IPS-NIHi7 (cell line): ENCODE measurements around the gene PRUNE2.
A peak's percentile ranks its signal among the peaks of the same experiment; 100 is the strongest.

Experiments used
- DNase-seq: peaks from one replicate; pipeline ENCODE4 v3.0.0; 2012; ENCODE audit warnings: mixed read lengths; ENCODE audit errors: extremely low spot score

The PRUNE2 gene

DNA sequence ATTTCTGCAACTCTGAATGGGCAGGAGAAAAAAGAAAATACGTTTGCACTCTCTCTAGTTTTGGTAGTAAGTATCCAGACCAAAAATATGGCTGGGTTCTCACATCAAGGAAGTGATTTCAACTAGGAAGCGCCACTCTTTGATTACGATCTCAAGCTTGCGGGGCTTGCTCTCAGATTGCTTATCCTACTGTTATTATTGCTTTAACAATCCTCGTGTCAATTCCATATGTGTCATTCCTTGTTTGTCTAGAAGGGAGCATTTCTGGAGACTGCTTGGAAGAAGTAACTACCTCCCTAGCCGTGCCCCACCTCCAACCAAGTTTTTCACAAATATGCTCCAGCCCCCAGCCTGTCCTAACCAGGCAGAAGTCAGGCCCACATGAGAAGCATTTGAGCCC is 3.5 kb downstream of the PRUNE2 start:
- DNase-seq: no peak

DNA sequence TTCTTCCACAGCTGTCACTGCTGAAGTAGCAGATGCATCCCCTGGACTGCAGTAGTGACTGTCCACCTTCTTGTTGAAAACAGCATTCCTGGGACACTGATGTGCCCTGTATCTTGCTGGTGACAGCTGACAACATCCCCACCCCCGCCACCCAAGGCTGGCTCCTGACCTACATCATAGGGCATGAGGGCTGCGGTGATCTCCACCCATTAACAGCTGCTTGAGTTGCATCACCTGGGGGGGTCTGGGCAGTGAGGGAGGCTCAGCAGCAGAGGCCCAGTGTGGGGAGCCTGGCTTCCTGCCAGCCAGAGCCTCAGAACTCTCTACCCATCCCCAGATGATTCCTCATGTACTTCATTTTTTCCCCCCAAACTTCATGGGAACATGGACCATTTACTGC is 4.1 kb downstream of the PRUNE2 start:
- DNase-seq: no peak

DNA sequence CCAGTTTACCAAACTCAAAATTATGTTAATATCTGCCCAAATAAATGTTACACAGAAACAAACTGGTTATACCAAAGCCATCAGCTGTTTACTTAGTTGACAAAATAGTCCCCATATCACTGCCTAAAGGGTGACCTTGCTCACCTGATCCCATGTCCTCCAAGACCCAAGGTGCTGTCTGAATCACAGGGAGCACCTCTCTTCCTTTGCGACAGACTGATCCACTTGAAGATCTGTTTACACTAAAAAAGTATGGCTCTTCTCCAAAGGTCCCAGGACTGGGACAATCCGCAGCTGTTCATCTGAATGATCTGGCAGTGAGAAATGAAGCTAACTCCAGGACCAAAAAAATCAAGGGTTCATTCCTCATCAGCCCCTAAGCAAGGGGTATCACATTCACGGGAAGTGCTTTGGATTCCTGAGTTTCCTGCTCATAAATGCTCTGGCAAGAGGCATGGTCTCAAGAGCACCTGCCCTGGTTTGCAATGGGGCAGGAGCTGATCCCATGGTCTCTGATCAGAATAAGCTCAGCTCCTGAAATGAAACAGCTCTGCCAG is 5.0 kb downstream of the PRUNE2 start:
- no peak for DNase-seq

DNA sequence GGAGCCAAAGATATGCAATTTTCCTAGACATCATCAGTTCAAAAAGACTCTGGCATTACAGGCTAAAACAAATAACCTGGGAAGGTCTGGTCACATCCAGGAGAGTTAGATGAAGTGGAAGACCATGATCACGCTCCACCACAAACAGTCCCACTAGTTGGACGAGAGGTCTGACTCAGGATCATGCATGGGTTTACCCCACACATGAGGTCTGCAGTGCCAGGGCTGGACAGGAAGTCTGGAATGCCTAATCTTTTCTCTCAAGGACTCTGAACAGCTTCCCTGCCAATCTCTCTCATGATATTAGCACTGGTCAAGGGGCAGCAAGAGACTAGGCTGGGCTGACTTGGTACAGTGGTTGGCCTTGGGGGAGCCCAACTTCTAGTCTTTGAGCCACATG is 7.1 kb downstream of the PRUNE2 start:
- DNase-seq: no peak

DNA sequence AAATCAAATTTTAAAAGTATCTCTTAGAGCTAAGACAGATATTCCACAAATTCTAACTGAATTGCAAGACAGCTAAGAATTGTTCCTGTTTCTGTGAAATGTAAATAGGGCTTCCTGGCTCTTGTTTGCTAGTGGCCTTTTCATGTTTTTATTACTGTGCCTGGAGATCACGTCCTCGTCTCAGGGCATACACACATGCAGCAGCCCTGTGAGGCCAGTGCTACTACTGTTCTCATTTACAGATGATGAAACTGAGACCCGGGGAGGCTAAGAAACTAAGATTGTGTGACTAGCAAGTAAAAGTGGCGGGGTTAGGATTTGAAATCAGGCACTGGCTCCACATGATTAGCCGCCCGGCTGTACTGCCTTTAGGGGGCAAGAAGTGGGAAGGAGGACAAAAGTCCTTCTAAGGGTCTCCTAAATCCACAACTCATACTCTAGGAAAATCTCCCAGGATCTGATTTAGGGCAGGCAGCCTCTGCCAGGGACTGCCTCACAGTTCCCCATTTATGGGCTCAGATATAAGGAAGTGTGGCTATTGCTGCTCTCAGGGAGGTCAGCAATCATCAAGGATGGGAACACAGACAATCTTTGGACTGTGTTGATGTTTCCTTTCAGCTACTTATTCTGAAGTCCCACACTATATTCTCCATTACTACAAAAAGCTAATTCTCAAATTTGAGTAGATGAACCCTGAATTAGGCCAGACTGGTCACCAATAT is 7.9 kb downstream of the PRUNE2 start:
- no peak for DNase-seq

DNA sequence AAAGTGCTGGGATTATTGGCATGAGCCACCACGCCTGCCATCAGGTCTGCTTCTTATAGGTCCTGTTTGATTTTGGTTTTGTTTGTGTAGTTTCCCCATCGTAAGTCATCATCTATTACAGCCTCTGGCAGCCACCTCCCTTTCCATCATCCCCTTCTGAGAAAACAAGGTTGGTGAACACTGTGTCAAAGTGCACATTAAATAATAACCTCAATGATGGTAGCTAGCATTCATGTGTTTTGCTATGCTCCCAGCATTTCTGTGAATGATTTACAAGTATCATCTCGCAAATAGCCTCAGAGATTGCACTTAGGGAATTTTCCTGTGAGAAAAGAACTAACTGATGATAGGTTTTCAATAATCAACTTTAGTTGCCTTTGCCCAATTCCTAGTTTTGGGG is 9.9 kb downstream of the PRUNE2 start:
- no peak for DNase-seq

DNA sequence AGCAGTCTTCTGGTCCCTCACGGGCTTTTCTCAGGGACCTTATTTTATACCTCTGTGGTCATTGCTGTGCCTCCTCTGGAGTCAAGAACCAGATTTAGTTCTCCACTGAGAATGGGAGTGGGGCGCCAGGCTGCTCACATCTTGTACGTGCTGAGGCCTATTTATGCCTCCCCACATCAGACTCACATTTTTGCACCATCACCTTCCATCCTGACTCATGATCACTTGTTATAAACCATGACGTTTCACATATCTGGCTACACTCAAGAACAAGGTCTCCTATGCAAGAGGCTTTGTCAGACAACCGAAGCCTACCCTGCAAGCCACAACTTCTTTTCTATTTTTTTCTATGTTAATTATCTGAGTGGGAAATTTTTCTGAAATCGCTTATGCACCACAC is 10.7 kb downstream of the PRUNE2 start:
- no peak for DNase-seq

DNA sequence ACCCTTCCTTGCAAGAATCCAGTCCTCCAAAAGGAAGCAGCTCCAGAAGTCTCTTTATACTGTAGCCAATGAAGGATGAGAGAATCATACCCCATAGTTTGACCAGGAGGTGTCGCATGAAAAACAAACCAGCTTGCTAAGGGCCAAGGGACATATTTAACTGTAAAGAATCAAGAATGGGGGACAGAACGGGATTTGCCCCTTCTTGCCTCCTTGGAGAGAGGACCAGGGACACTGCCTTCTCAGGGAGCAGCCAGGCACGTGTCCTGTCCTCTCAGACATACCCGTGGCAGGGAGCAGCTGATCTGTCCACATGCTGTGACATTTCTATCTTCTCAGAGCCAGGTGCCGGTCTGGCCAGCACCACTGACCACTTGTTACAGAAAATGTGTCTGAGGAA is 11.7 kb downstream of the PRUNE2 start:
- DNase-seq: no peak

DNA sequence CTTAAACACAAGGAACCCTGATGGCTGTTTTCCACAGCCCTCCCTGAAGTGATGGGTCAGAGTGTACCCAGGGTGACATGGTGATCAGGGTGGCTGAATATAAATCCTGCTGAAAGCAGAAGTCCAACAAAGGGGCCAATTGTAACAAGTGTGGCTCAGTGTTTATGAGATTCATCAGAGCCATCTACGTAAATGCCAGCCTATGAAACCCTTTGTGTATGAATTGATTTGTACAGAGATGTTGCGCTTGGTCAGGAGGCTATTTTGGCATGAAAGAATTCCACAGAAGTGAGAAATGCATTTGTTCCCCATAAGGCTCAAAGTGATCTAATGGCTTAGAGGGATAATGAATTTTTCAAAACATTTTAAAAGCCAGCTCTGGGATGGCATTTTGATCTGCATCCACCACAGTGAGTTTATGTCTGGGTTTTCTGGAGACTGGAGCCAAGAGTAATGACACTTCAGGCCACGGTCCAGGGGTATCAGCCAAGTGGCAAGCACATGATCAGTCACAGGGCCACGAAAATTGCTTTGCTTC is 12.4 kb downstream of the PRUNE2 start:
- DNase-seq: no peak

DNA sequence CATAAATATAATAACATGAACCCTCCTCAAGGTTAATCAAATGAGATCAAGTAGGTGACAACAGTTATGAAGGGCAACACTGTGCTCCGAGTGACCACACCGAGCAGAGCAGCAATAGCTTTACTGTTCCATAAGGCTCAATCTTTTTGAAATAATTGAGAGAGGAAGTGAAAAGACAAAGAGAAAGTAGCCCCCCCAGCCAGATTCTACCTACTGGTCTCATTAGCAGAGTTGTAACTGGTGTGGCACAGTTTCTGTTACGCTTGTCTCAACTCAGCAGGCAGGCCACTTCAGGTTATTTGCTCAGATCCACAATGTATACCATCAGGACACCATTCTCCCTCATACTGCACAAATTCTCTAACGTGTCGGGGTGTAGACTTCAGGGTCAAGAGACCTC is 14.0 kb downstream of the PRUNE2 start:
- no peak for DNase-seq

DNA sequence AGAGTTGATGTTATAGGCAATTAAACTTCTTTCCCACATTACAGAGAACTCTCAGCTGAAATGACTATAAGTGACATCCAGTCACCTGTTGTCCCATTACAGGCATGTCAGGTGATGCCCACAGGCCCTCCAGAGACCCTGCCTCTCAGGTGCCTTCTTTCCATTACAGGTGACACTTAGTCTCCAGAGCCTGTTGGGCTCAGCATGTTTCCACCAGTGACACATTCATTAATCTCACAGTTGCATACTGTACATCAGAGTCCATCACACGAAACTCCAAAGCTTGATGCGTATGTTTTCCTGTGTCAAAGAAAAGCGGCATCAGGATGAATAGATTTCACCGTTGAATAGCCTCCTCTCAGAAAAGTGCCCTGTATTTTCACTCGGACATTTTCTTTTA is 14.6 kb downstream of the PRUNE2 start:
- no peak for DNase-seq

DNA sequence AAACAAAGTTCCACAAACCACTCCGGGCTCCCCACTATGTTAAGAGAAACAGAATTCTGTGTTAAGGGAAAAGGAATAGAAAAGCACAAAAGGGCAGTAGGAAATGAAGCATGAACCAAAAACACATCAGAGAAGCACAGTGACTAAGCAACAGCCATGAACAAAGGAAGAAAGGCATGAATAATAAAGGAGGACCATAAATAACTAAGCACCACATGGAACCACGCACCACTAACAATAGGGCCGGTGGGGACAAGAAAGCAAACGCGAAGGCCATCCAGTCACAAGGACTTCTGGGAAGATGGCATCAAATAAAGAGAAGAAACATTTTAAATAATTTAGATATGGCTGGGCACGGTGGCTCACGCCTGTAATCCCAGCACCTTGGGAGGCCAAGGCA is 18.0 kb downstream of the PRUNE2 start:
- DNase-seq: peak; percentile 26

DNA sequence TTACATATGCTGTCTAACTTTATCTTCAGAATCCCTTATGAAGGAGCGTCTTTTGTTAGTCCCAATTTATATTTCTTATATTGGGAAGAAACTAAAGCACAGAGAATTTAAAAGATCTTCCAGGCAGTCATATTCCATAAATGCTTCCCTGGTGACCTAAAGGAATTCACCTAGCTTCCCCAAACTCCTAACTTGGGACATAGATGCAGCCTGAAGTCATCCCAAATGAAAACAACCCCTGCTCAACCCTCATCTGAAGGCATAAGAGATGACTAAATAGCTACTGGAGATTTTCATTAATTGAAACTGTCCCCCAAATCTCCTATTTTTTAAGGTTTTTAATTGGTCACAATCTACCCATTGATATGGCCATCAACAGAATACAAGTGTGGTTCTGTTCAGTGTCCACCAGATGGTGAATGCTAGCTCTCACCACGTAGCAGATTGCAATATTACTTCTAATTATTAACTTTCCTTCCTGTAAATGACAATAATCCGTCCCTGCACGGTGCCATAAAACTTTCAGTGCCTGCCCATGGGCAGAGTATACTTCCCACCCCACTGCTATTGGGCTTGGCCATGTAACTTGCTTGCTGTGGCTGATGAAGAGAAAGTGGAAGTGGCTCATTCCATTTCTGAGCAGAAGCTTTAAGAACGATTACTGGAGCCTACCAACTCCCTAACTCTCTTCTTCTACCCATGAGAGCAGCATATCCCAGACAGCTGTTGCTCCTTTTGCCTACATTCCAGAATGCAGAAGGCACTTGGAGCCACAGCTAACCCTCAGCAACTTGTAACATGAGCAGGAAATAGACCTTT is 18.7 kb downstream of the PRUNE2 start:
- no peak for DNase-seq

DNA sequence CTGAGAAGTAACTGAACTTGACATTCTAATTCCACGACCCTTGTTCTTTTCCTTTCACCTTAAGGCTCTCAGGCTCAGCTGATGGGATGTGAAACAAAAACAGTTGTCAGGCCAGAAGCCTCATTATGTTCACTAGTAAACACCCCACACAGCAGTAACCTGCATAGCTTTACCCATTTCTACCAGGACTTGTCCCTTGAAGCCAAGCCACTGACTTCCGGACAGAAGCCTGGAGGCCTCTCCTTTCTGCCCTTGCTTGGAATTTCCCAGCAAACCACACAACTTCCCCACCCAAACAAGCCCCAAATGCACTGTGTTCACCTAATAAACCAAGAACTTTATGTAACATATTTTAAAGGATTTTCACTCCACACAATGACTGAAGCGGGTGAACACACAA is 19.6 kb downstream of the PRUNE2 start:
- no peak for DNase-seq

DNA sequence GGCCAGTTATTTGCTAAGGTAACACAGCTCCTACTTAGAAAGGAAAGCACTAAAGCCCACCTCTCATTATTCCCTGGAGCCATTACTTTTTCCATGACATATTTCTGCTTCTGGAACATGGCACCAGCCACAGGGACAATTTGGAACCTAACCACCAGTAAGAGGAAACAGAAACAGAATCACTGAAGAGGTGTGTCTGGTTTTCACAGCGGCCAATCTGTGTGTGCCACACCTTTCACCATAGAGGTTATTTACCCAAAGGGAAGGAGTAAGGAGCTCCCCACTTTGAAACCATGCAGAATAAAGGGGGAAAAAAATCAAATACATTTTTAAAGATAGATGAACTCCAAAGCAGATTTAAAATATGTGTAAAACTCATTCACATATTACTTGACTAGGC is 21.1 kb downstream of the PRUNE2 start:
- DNase-seq: no peak

DNA sequence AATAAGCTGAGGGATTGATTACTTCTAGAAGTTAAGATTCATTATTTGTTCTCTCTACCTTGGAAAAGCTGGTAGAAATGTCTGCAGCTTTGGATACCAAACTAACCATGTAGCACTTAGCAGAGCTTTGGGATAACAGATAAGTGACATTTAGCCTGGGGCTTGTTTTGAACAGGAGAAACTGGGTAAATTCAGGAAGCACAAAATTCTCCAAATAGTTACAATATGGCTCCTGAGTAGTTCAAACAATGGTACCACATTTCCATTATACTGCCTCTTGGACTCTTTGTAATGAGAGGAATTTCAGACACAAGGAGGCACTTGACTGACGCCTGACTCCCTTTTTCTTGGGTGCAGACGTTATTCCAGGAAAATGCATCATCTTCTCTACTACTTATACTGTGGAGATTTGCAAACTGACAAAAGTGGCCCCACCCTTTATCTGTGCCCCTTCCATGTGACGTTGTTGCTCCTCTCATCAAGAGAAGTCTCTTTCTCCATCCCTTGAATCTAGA is 22.5 kb downstream of the PRUNE2 start:
- no peak for DNase-seq

DNA sequence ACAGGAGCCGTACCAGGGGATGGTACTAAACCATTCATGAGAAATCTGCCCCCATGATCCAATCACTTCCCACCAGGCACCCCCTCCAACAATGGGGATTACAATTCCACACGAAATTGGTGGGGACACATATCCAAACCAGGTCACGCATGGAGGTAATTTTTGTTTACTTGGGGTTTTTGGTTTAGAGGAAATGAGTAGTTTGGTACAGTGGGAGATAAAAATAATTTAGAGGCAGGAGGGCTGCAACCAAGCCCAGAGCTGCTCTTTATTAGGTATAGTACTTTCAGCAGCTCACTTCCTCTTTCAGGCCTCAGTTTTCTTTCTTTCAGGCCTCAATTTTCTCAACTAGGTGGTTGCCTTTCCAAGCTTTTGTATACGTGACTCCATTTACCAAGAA is 23.2 kb downstream of the PRUNE2 start:
- no peak for DNase-seq

DNA sequence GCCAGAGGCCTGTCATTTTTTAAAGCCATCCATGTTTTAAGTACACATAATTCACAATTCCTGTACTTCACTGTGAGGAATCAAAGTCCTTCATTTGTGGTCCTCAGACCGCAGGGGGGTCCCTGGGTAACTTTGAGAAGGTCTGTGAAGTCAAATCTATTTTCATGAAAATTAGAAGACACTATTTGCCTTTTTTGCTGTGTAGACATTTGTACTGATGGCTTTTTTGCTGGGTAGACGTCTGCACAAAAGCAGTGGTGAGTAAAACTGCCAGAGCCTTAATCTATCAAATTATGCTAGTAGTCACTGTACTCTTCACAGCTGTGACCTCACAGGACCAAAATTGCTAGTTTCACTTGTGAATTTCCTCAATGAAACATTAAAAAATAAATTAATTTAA is 25.7 kb downstream of the PRUNE2 start:
- DNase-seq: no peak

DNA sequence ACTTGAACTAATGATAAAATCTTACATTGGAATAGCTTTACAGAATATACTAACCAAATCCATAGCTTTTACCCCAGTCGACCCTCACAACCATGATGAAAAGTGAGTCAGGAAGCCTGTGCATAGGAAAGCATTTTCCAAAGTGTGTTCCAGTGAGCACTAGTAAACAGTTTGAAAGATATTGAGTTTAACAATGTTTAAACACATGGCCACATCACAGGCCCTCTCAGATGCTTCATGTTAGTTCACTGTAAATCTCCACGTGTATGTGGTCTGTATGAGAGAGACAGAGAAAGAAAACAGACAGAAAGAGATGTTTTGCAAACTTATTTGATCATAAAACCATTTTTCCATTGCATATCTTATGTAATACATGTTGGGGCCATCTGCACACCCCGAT is 27.0 kb downstream of the PRUNE2 start:
- DNase-seq: no peak

DNA sequence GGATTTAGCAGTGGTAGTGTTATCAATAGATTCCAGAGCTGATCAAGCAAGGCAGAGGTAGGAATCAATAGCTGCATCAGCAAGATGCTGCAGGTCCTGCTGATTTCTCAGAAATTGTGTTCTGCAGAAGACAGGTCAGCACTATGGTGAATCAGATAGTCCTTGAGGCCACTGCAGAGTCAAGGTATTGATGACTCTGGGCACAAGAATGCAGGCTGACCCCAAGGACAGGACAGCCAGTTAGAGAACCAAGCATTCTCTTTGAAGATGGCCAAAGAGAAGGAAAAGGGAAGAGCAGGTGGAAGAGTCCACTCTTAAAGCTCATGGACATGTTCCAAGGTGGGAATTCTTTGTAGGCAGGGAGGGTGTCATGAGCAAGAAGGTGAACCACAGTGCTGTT is 28.0 kb downstream of the PRUNE2 start:
- no peak for DNase-seq

DNA sequence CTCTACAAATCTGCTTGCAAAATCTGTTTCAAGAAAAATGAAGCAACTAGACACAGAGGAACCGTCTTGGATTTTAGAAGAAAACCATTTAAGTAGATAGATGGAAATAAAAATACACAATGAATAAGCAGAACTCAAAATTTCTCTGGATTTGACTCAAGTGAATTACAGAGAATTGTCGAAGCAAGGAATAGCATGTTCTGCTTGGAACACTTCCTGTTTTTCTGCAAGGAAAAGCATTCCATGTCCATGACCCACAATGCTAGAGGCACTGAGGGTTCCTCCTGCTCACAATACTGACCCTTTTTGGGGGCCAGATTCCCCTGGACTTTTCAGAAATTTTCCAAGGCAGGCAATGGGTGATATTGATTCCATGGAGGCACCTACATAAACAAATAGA is 29.8 kb downstream of the PRUNE2 start:
- DNase-seq: no peak

DNA sequence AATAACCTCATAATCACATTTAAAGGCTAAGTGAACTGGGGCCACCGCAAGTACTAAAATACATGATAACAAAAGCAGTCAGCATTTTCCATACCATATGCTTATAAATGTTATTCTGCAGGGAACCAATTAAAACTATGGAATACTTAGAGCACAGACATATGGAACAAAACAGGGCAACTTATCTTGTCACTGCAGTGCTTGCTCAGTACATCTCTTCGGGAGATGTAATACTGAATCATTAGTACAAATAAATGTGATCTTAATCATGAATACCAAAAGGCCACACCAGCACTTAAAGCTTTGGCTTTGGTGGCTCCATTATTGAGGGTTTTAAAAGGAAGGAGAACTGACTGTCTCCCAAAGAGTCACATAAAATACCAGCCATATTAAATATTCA is 32.1 kb downstream of the PRUNE2 start:
- no peak for DNase-seq
